ENCODE measurements around the gene ZBTB9. TPM values are rescaled to one million over a fixed set of nuclear protein-coding genes. Genes with fewer than 3 reads are reported as not detected.
A peak's percentile ranks its signal among the peaks of the same experiment; 100 is the strongest.

The ZBTB9 gene
- total RNA-seq, 2 donors from 2014 or later, result 1.8 to 5.3 TPM

GRCh38 chr6:33419580-33420490, 34.5 kb upstream of the ZBTB9 start, which contains the start of gene SYNGAP1:
Gene SYNGAP1, plus strand, starts transcription at chr6:33420065. Its CDS starts 200 bp downstream, at chr6:33420265.
- intact Hi-C loops (cut with DNase I), result no loop called here
- H3K27me3 ChIP-seq, result no peaks in the 10 kb centered on the region
- whole genome bisulfite sequencing, 2 donors, result 7 to 14% methylated on average over 18 to 22 of the region's 22 CpGs
- peak within 1 kb of the TSS in 2 of 4 donors; percentile 92 to 95 for H3K27ac ChIP-seq
- H3K4me1 ChIP-seq, result peaks cover 45% of the 10 kb centered on the region
- H3K36me3 ChIP-seq (replicated peaks in 1 of 2; ENCODE audit: insufficient read depth in 1 of 2, low read depth in 2 of 2), result no peaks in the 10 kb centered on the region
- no peak for TF ChIP-seq CTCF (IDR thresholded peaks at IDR 0.05)
- TF ChIP-seq POLR2A (IDR thresholded peaks at IDR 0.05), result no peak
- no peak within 1 kb of the TSS for H3K4me3 ChIP-seq
- DNase-seq, result peak in 2 of 4 donors; percentile 33 to 36
- H3K9me3 ChIP-seq, result no peaks in the 10 kb centered on the region
- no peak for ATAC-seq

- no peak for DNase-seq
- intact Hi-C loops (cut with DNase I), result no loop called here
- no peak for TF ChIP-seq CTCF (IDR thresholded peaks at IDR 0.05)
- TF ChIP-seq POLR2A (IDR thresholded peaks at IDR 0.05), result no peak
Measured at GRCh38 chr6:33420491-33421343, 33.7 kb upstream of the ZBTB9 start.

DNA sequence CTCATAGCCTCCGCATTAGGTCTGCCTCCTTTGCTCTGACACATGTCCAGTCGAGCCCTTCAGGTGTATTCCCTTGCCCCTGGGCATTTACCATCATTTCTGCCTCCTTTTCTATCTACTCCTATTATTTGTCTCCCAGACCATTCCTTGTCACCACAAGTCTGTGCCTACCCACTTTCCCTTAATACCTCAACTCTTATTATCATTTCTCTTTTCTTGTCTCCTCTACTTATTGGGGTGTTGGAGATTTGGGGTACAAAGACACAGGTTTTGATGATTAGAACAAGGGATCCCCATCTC, 33.1 kb upstream of the ZBTB9 start:
- Histone ChIP-seq H3K27ac (no peak overlapping the region), H3K9me3 (no peaks in the 10 kb centered on the region), H3K4me3 (no peak overlapping the region), H3K4me1 (peaks cover 39% of the 10 kb centered on the region), H3K27me3 (no peaks in the 10 kb centered on the region), H3K36me3 (replicated peaks in 1 of 2; ENCODE audit: insufficient read depth in 1 of 2, low read depth in 2 of 2) (no peaks in the 10 kb centered on the region)
- DNase-seq, result no peak
- TF ChIP-seq CTCF (IDR thresholded peaks at IDR 0.05), result no peak
- TF ChIP-seq POLR2A (IDR thresholded peaks at IDR 0.05), result no peak
- intact Hi-C loops (cut with DNase I), result no loop called here
- no peak for ATAC-seq
- 75 to 78% methylated on average over 2 of the region's 2 CpGs for WGBS, 2 donors

More at GRCh38 chr6:33420491-33421343, 33.7 kb upstream of the ZBTB9 start:
- no peak overlapping the region for H3K27ac ChIP-seq
- H3K9me3 ChIP-seq, result no peaks in the 10 kb centered on the region
- peaks cover 41% of the 10 kb centered on the region for H3K4me1 ChIP-seq
- 43 to 53% methylated on average over 4 to 6 of the region's 6 CpGs for WGBS, 2 donors
- H3K27me3 ChIP-seq, result no peaks in the 10 kb centered on the region
- H3K36me3 ChIP-seq (replicated peaks in 1 of 2; ENCODE audit: insufficient read depth in 1 of 2, low read depth in 2 of 2), result no peaks in the 10 kb centered on the region
- ATAC-seq, result no peak
- H3K4me3 ChIP-seq, result no peak overlapping the region

GRCh38 chr6:33423777-33424176, 30.6 kb upstream of the ZBTB9 start:
- H3K27ac ChIP-seq, result no peak overlapping the region
- peaks cover 33% of the 10 kb centered on the region for H3K4me1 ChIP-seq
- no peaks in the 10 kb centered on the region for H3K27me3 ChIP-seq
- 76 to 87% methylated on average over 2 of the region's 2 CpGs for WGBS, 2 donors
- H3K4me3 ChIP-seq, result no peak overlapping the region
- no peaks in the 10 kb centered on the region for H3K36me3 ChIP-seq (replicated peaks in 1 of 2; ENCODE audit: insufficient read depth in 1 of 2, low read depth in 2 of 2)
- H3K9me3 ChIP-seq, result no peaks in the 10 kb centered on the region
- DNase-seq (no peak), ATAC-seq (no peak)
- TF ChIP-seq POLR2A (IDR thresholded peaks at IDR 0.05), result no peak
- TF ChIP-seq CTCF (IDR thresholded peaks at IDR 0.05), result no peak
- intact Hi-C loops (cut with DNase I), result no loop called here
